ENCODE results near the gene FAM24B.

The FAM24B gene

GRCh38 chr10:122838880-122839279, 40.5 kb downstream of the FAM24B start:
- in situ Hi-C loops (cut with MboI; ENCODE audit: low sequenced_read_pairs, unreplicated experiment) = no loop called here
- no peak for TF ChIP-seq CTCF (IDR thresholded peaks at IDR 0.05; ENCODE audit: borderline replicate concordance, control extremely low read depth, extremely low read depth, insufficient read depth, missing control alignments)
- DNase-seq (ENCODE audit: low spot score) = no peak

DNA sequence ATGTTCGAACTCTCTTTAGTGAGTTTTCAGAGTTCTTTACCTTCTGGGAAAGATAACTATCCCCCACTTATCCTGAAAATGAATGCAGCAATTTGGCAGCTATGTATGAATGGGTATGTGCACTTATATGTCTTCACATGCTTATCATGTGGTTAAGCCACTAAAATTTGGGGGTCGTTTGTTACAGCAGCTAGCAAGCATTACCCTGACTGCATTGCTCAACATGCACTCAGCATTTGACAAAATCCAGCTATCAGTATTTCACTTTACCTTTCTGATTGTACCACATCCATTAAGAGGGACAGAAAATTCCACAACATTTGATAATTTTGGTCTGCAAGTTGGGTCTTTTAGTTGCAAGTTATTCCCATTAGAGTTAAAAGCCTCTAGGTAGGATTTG, 43.5 kb downstream of the FAM24B start:
- TF ChIP-seq CTCF (IDR thresholded peaks at IDR 0.05; ENCODE audit: borderline replicate concordance, control extremely low read depth, extremely low read depth, insufficient read depth, missing control alignments) = no peak
- DNase-seq (ENCODE audit: low spot score) = no peak
- in situ Hi-C loops (cut with MboI; ENCODE audit: low sequenced_read_pairs, unreplicated experiment) = no loop called here

GRCh38 chr10:122830965-122831353, 48.4 kb downstream of the FAM24B start:
- DNase-seq (ENCODE audit: low spot score) = no peak
- TF ChIP-seq CTCF (IDR thresholded peaks at IDR 0.05; ENCODE audit: borderline replicate concordance, control extremely low read depth, extremely low read depth, insufficient read depth, missing control alignments) = no peak
- in situ Hi-C loops (cut with MboI; ENCODE audit: low sequenced_read_pairs, unreplicated experiment) = no loop called here

- DNase-seq (ENCODE audit: low spot score) = no peak
- no peak for TF ChIP-seq CTCF (IDR thresholded peaks at IDR 0.05; ENCODE audit: borderline replicate concordance, control extremely low read depth, extremely low read depth, insufficient read depth, missing control alignments)
- in situ Hi-C loops (cut with MboI; ENCODE audit: low sequenced_read_pairs, unreplicated experiment) = no loop called here
Observed at GRCh38 chr10:122830273-122830964, 49.0 kb downstream of the FAM24B start.

DNA sequence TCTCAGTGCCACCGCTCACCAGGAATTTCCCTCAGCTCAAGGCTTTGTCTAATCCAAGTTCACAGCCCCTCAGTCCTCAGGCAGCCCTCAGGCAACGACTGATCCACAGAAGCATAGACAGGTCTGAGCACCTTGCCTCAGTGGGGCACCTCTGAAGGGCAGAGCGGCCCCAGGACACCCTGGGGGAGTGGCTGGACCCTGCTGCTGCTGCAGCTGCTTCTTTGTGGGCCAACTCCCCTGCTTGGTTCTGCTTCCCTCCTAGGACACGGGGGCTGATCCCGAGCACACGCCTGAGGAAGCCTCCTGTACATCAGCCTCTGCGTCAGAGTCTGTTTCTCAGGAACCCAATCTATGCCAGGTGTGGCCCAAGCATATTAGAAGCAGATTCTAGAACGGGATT, 49.9 kb downstream of the FAM24B start:
- no peak for TF ChIP-seq CTCF (IDR thresholded peaks at IDR 0.05; ENCODE audit: borderline replicate concordance, control extremely low read depth, extremely low read depth, insufficient read depth, missing control alignments)
- DNase-seq (ENCODE audit: low spot score) = no peak
- in situ Hi-C loops (cut with MboI; ENCODE audit: low sequenced_read_pairs, unreplicated experiment) = no loop called here

DNA sequence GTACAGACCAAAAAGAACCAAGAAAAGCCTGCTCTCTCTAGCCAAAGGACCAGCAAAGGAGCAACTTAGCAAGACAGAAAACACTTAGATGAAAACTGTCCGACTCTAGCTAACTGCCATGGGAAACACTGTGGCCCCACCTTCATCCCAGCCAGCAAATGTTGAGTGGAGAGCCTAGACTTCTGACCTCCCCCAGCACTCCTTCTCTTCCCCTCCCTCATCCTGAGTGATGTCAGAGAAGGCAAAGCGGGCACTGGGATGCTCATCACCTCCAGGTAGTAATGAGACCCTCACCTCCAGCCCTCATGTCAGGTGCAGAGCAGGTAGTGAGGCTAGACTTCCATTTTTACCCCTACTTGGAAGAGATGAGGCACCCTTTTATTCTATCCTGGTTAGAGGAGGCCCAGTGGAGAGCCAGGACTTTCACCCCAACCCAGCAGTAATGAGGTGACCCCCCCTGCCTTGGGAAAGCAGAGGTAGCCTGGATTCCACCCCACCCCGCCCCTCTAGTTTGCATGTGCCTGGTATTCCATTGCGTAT, 50.6 kb downstream of the FAM24B start:
- TF ChIP-seq CTCF (IDR thresholded peaks at IDR 0.05; ENCODE audit: borderline replicate concordance, control extremely low read depth, extremely low read depth, insufficient read depth, missing control alignments) = no peak
- in situ Hi-C loops (cut with MboI; ENCODE audit: low sequenced_read_pairs, unreplicated experiment) = no loop called here
- DNase-seq (ENCODE audit: low spot score) = no peak
